ENCODE results near the gene LYPD6. TPM values are rescaled to one million over a fixed set of nuclear protein-coding genes. Genes with fewer than 3 reads are reported as not detected.

Gene LYPD6
- polyA plus RNA-seq, 1 donor = 5.4 TPM

DNA sequence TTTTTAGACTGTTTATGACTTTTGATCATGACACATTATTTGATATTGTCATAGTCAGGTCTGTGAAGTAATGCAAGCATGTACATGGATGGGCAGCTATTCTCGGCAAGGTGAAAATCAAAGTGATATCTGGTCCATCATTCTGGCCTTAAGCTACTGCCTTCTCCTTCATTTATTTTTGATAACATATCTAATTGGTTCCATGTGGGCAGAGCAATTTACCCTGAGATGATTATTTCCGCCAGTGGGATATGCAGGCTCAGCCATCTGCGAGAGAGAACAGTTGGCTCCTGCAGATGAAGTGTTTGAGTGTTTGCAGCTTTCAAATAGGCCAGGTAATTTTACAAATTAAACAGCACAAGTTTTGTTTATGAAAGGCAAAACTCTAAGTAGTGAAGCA is 116.4 kb downstream of the LYPD6 start:
- no peaks in the 10 kb centered on the region for H3K36me3 ChIP-seq (ENCODE audit: control insufficient read depth, insufficient read depth, low read length)
- no peaks in the 10 kb centered on the region for H3K9me3 ChIP-seq (ENCODE audit: control insufficient read depth, low read depth, low read length)
- DNase-seq = no peak
- no peak overlapping the region for H3K4me3 ChIP-seq (ENCODE audit: low read length)
- no CpG with 5 or more reads among the region's 3 CpGs for WGBS (ENCODE audit: insufficient coverage, low lambda C conversion rate)
- no peaks in the 10 kb centered on the region for H3K4me1 ChIP-seq (ENCODE audit: control insufficient read depth, insufficient read depth, low read length)
- H3K27me3 ChIP-seq (ENCODE audit: control insufficient read depth, insufficient read depth, low read length) = no peaks in the 10 kb centered on the region
- H3K27ac ChIP-seq (ENCODE audit: low read length) = no peak overlapping the region

DNA sequence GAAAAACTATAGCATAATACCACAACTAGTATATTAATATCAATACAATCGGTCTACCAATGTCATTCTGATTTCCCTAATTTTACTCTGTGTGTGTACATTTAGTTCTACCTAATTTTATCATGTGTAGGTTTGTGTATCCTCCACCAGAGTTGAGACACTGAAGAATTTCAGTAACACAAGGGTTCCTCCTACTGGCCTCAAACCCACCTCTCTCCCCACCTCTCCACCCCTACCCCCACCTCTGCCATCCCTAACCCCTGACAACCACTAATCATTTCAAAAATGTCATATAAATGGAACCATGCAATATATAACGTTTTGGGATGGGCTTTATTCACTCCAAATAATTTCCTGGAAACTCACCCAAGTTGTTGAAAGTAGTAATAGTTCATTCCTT is 117.9 kb downstream of the LYPD6 start:
- Histone ChIP-seq H3K9me3 (ENCODE audit: control insufficient read depth, low read depth, low read length) (no peaks in the 10 kb centered on the region), H3K27me3 (ENCODE audit: control insufficient read depth, insufficient read depth, low read length) (no peaks in the 10 kb centered on the region), H3K27ac (ENCODE audit: low read length) (no peak overlapping the region), H3K4me3 (ENCODE audit: low read length) (no peak overlapping the region), H3K36me3 (ENCODE audit: control insufficient read depth, insufficient read depth, low read length) (no peaks in the 10 kb centered on the region), H3K4me1 (ENCODE audit: control insufficient read depth, insufficient read depth, low read length) (no peaks in the 10 kb centered on the region)
- DNase-seq = no peak
- 86% methylated on average over 1 of the region's 2 CpGs for WGBS (ENCODE audit: insufficient coverage, low lambda C conversion rate)

DNA sequence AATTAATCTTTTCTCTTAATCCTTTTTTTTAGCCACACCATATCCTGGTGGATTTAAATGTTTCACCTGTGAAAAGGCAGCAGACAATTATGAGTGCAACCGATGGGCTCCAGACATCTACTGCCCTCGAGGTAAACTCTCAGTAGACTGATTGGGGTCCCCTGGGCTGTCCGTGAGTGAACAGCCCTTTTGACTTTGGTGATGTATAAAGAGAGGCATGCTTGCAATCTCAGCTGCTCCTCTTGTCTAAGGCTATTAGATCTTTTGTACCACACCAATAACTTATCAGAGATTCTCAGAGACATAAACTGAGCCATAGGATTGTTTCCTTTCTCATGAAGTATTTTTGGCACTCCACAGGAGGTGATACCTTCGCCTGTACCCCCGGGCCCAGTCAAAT is 118.6 kb downstream of the LYPD6 start:
- H3K27me3 ChIP-seq (ENCODE audit: control insufficient read depth, insufficient read depth, low read length) = no peaks in the 10 kb centered on the region
- no peak overlapping the region for H3K27ac ChIP-seq (ENCODE audit: low read length)
- no peaks in the 10 kb centered on the region for H3K36me3 ChIP-seq (ENCODE audit: control insufficient read depth, insufficient read depth, low read length)
- DNase-seq = no peak
- no peaks in the 10 kb centered on the region for H3K9me3 ChIP-seq (ENCODE audit: control insufficient read depth, low read depth, low read length)
- no peaks in the 10 kb centered on the region for H3K4me1 ChIP-seq (ENCODE audit: control insufficient read depth, insufficient read depth, low read length)
- no CpG with 5 or more reads among the region's 5 CpGs for WGBS (ENCODE audit: insufficient coverage, low lambda C conversion rate)
- H3K4me3 ChIP-seq (ENCODE audit: low read length) = no peak overlapping the region

DNA sequence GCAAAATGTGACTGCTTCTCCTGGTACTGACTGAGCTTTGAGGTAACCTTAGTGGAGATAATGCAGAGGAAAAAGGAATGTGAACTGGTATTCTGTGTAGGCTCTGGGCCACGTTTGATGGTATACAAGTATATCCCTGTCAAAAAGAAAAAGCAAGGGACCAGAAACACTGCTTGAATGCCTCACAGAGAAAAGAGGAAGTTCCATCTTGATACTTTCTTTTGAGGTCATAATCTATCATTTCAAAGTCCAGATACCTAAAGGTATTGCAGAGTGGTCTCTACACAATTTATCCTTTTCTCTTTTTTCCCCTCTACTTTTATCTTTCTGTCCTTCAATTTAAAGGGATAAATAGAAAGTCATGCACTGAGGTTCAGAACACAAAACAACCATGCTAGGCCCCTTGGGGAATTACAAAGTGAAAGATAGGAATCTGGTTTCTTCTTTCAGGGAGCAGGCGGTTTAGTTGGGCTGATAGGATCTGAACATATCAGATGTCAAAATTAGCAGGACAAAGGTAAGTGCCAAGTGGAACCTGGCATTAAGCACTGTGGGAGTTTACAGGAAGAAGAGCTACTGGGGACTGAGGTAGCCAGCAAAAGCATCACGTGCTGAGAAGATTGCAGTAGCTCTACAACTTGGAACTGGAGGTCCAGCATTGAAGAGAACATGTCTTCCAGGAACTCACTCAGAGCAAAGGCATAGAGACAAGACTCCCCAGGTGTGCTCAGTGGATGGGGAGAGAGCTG is 121.2 kb downstream of the LYPD6 start:
- WGBS (ENCODE audit: insufficient coverage, low lambda C conversion rate) = 75% methylated on average over 1 of the region's 3 CpGs
- DNase-seq = no peak
- Histone ChIP-seq H3K4me1 (ENCODE audit: control insufficient read depth, insufficient read depth, low read length) (no peaks in the 10 kb centered on the region), H3K4me3 (ENCODE audit: low read length) (no peak overlapping the region), H3K36me3 (ENCODE audit: control insufficient read depth, insufficient read depth, low read length) (no peaks in the 10 kb centered on the region), H3K9me3 (ENCODE audit: control insufficient read depth, low read depth, low read length) (no peaks in the 10 kb centered on the region), H3K27me3 (ENCODE audit: control insufficient read depth, insufficient read depth, low read length) (no peaks in the 10 kb centered on the region), H3K27ac (ENCODE audit: low read length) (no peak overlapping the region)

DNA sequence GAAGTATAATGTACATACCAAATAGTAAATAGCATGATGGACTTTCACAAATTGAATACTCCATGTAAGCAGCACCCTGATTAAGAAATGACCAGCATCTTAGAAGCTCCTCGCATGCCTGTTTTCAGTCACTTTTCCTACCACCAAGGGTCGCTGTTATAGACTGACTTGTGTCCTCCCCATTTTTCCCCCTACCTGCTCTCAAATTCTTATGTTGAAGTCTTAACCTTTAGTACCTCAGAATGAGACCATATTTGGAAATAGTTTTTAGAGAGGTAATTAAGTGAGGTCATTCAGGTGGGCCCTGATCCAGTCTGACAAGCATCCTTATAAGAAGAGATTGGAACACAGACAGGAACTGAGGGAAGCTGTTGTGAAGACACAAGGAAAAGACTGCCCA is 125.9 kb downstream of the LYPD6 start:
- no peaks in the 10 kb centered on the region for H3K27me3 ChIP-seq (ENCODE audit: control insufficient read depth, insufficient read depth, low read length)
- WGBS (ENCODE audit: insufficient coverage, low lambda C conversion rate) = 100% methylated on average over 1 of the region's 2 CpGs
- no peaks in the 10 kb centered on the region for H3K4me1 ChIP-seq (ENCODE audit: control insufficient read depth, insufficient read depth, low read length)
- H3K4me3 ChIP-seq (ENCODE audit: low read length) = no peak overlapping the region
- no peak overlapping the region for H3K27ac ChIP-seq (ENCODE audit: low read length)
- H3K36me3 ChIP-seq (ENCODE audit: control insufficient read depth, insufficient read depth, low read length) = no peaks in the 10 kb centered on the region
- no peak for DNase-seq
- no peaks in the 10 kb centered on the region for H3K9me3 ChIP-seq (ENCODE audit: control insufficient read depth, low read depth, low read length)

DNA sequence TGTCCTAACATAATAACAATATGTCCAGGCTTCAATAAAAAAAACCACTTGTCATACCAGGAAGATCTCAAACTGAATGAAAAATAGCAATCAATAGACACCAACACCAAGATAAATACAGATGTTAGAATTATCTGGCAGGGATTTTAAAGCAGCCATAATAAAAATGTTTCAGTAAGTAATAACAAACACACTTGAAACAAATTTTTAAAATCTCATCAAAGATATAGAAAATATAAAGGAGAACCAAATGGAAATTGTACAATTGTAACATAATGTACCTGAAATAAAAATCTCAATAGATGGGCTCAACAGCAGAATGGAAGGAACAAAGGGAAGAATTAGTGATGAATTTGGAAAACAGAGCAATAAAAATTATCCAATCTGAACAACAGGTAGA is 128.1 kb downstream of the LYPD6 start:
- Histone ChIP-seq H3K27me3 (ENCODE audit: control insufficient read depth, insufficient read depth, low read length) (no peaks in the 10 kb centered on the region), H3K36me3 (ENCODE audit: control insufficient read depth, insufficient read depth, low read length) (no peaks in the 10 kb centered on the region), H3K27ac (ENCODE audit: low read length) (no peak overlapping the region), H3K9me3 (ENCODE audit: control insufficient read depth, low read depth, low read length) (no peaks in the 10 kb centered on the region), H3K4me3 (ENCODE audit: low read length) (no peak overlapping the region), H3K4me1 (ENCODE audit: control insufficient read depth, insufficient read depth, low read length) (no peaks in the 10 kb centered on the region)
- no peak for DNase-seq

DNA sequence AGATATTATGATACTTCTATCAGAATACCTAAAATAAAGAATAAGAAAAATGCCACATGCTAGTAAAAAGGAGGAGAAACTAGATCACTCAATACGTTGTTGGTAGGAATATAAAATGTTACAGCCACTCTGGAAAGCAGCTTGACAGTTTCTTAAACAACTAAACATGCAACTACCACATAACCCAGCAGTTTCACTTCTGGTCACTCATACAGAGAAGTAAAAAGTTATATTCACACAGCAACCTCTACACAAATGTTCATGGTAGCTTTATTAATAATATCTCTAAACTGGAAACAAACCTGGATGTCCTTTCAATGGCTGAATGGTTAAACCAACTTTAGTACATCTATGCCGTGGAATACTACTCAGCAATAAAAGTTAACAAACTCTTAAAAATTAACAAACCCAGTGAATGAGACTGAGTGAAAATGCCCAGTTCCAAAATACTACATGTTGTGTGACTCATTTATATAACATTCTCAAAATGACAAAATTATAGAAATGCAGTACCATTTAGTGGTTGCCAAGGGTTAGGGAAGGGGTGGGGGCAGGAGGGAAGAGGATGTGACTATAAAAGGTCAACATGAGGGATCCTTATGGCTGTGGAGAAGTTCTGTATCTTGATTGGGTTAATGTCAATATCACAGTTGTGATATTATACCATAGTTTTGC is 133.1 kb downstream of the LYPD6 start:
- Histone ChIP-seq H3K4me1 (ENCODE audit: control insufficient read depth, insufficient read depth, low read length) (peaks cover 9% of the 10 kb centered on the region), H3K4me3 (ENCODE audit: low read length) (no peak overlapping the region), H3K27me3 (ENCODE audit: control insufficient read depth, insufficient read depth, low read length) (no peaks in the 10 kb centered on the region), H3K27ac (ENCODE audit: low read length) (no peak overlapping the region), H3K36me3 (ENCODE audit: control insufficient read depth, insufficient read depth, low read length) (no peaks in the 10 kb centered on the region), H3K9me3 (ENCODE audit: control insufficient read depth, low read depth, low read length) (no peaks in the 10 kb centered on the region)
- DNase-seq = no peak
- WGBS (ENCODE audit: insufficient coverage, low lambda C conversion rate) = 86% methylated on average over 1 of the region's 2 CpGs

DNA sequence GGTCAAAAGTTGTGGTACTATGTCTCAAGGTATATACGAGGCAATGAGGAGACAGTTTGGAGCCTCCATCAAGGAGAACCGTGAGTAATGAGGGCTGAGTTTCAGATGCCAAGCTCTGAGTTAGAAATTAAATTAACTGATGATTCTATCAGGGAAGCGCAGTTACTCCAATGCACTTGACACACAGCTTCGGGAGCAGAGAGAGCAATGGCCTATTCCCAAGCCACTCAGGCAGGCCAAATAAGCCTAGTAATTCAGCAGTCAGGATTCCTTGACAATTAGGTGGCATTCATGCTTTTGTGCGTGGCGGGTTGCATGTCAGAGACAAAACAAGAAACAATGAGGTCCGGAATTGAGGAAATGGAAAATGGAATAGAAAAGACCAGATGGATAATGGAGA is 134.0 kb downstream of the LYPD6 start:
- Histone ChIP-seq H3K4me3 (ENCODE audit: low read length) (no peak overlapping the region), H3K36me3 (ENCODE audit: control insufficient read depth, insufficient read depth, low read length) (no peaks in the 10 kb centered on the region), H3K27ac (ENCODE audit: low read length) (no peak overlapping the region), H3K4me1 (ENCODE audit: control insufficient read depth, insufficient read depth, low read length) (peaks cover 9% of the 10 kb centered on the region), H3K27me3 (ENCODE audit: control insufficient read depth, insufficient read depth, low read length) (no peaks in the 10 kb centered on the region), H3K9me3 (ENCODE audit: control insufficient read depth, low read depth, low read length) (no peaks in the 10 kb centered on the region)
- 100% methylated on average over 3 of the region's 7 CpGs for WGBS (ENCODE audit: insufficient coverage, low lambda C conversion rate)
- no peak for DNase-seq

DNA sequence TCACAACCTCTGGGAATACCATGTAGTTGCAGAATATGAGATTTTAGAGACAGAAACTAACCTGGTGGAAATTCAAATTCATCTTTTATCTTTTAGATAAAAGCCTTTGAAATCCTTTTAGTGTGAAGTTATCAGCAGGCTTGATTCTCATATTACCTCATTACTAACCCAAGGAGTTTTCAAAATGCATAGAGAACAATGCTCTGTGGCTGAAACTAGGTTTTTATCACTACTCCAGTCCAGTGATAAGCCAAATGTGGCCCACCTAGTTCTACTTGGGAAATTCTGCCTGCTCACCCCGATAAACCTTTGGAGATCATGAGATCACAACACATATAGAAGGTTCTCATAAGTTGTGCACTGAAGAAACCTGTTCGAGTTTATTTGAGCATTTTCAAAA is 135.5 kb downstream of the LYPD6 start:
- Histone ChIP-seq H3K4me3 (ENCODE audit: low read length) (no peak overlapping the region), H3K36me3 (ENCODE audit: control insufficient read depth, insufficient read depth, low read length) (no peaks in the 10 kb centered on the region), H3K9me3 (ENCODE audit: control insufficient read depth, low read depth, low read length) (no peaks in the 10 kb centered on the region), H3K27me3 (ENCODE audit: control insufficient read depth, insufficient read depth, low read length) (no peaks in the 10 kb centered on the region), H3K4me1 (ENCODE audit: control insufficient read depth, insufficient read depth, low read length) (peaks cover 9% of the 10 kb centered on the region), H3K27ac (ENCODE audit: low read length) (no peak overlapping the region)
- DNase-seq = no peak
- no CpG with 5 or more reads among the region's 2 CpGs for WGBS (ENCODE audit: insufficient coverage, low lambda C conversion rate)

DNA sequence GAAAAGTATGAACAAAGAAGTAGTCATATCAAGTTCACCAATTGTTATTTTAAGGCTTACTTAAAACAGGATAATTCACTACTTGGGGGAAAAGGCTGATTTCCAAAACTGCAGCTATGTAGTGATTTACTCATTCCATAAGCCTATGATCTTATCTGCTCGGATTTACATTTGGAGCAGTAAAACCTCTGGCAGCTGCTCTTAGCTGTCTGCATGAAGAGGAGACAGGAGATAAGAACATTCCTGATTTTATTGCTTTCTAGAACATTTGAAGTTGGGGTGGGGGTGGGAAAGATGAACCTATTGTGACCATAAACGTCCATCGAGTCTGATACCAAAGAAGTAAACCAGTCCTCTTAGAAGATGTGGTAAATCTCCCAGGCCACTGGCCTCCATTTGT is 136.2 kb downstream of the LYPD6 start:
- Histone ChIP-seq H3K4me3 (ENCODE audit: low read length) (no peak overlapping the region), H3K27ac (ENCODE audit: low read length) (no peak overlapping the region), H3K27me3 (ENCODE audit: control insufficient read depth, insufficient read depth, low read length) (no peaks in the 10 kb centered on the region), H3K4me1 (ENCODE audit: control insufficient read depth, insufficient read depth, low read length) (peaks cover 9% of the 10 kb centered on the region), H3K9me3 (ENCODE audit: control insufficient read depth, low read depth, low read length) (no peaks in the 10 kb centered on the region), H3K36me3 (ENCODE audit: control insufficient read depth, insufficient read depth, low read length) (no peaks in the 10 kb centered on the region)
- DNase-seq = peak in 1 of 2 donors; percentile 22
- WGBS (ENCODE audit: insufficient coverage, low lambda C conversion rate) = no CpG with 5 or more reads among the region's 3 CpGs

DNA sequence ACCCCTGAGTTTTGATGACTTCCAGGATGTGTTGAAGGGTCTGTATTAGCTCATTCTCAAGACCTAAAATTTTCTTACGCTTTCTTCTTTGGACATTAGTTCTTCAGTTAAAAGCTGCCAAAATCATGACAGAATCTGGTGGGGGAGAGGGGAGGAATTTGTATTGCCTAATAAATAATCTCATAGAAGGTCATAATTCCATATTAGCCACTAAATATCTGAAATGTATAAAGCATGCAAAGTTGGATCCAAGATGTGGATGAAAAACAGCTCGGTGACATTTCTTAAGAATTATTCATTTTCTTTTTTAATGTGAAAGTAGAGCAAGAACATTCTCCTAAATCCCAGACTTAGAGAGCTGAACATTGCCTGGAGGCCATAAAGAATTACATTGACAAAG is 137.0 kb downstream of the LYPD6 start:
- peaks cover 9% of the 10 kb centered on the region for H3K4me1 ChIP-seq (ENCODE audit: control insufficient read depth, insufficient read depth, low read length)
- WGBS (ENCODE audit: insufficient coverage, low lambda C conversion rate) = no CpG with 5 or more reads among the region's 2 CpGs
- H3K4me3 ChIP-seq (ENCODE audit: low read length) = no peak overlapping the region
- H3K9me3 ChIP-seq (ENCODE audit: control insufficient read depth, low read depth, low read length) = no peaks in the 10 kb centered on the region
- H3K36me3 ChIP-seq (ENCODE audit: control insufficient read depth, insufficient read depth, low read length) = no peaks in the 10 kb centered on the region
- no peaks in the 10 kb centered on the region for H3K27me3 ChIP-seq (ENCODE audit: control insufficient read depth, insufficient read depth, low read length)
- no peak for DNase-seq
- no peak overlapping the region for H3K27ac ChIP-seq (ENCODE audit: low read length)
